GM19395 (cell line): Measurements from ENCODE around the gene TREML1.
"Not testable (repeated sequence)": the region's sequence is repeated elsewhere in the genome, so short reads cannot be mapped to it uniquely, and the experiment has no call there.

Experiments used
- ATAC-seq: cut with Tn5 transposase; IDR thresholded peaks from one replicate; pipeline ENCODE4 v1.9.1; 2021; ENCODE audit warnings: mild to moderate bottlenecking, moderate library complexity; ENCODE audit not compliant: unreplicated experiment

The TREML1 gene

GRCh38 chr6:41153451-41153850 is 696 bp downstream of the TREML1 start:
- ATAC-seq, result no peak

DNA sequence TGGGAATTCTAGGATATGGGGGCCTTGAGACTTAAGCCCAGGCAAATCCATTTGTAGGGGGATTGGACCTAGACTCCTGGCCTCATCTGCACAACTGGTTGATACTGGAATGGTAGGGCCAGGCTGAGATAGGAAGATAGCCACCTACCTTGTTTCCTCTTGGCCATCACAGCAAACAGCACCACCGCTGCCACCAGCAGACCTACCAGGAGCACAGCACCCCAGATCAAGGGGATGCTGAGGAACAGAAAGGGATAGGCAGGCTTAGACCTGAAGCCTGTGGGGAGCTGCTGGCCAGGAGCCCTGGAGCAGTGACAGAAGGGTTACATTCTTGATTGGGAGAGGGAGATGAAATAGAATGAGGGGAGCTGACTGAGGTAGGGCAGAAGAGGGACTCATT is 3.5 kb downstream of the TREML1 start:
- no peak for ATAC-seq

DNA sequence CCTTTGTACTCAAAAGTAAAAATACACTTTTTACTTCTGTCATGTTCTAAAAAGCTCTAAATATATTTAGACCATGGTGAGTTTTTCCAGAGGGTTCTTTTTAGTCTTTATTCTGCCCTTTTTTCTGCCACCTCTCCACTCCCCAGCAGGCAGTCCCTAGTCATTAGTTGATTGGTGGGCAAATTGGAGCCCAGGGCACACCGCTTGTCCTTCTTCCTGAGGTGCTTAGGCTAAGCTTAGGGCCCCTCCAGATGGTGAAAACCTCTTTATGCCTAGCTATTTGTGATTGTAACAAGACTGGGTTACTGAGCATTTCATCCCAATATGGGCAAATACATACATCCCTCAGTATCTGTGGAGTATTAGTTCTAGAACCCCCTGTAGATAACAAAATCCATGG is 6.2 kb downstream of the TREML1 start:
- ATAC-seq, result no peak

DNA sequence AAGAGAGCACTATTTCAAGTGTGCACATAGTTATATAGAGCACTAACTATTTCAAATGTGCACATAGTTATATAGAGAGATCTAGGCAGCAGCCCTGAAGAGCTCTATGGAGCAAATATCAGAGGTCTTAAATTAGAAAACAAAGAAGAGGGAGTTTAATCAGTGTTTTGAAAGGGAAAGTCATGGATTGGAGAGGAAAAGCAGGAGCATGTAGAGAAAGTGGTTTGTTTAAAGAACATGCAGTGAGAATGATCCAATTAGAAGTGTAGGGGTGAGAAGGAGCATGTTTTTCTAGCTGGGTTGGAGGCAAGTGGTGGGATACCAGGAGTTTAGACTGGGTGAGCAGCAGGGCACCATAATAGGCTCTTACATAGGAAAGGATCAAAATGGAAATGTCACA is 17.2 kb downstream of the TREML1 start:
- ATAC-seq, result no peak

GRCh38 chr6:41135062-41135832 is 18.9 kb downstream of the TREML1 start:
- no peak for ATAC-seq

GRCh38 chr6:41132254-41132653 is 21.9 kb downstream of the TREML1 start:
- ATAC-seq, result no peak

GRCh38 chr6:41125282-41125681 is 28.9 kb downstream of the TREML1 start:
- ATAC-seq, result no peak

DNA sequence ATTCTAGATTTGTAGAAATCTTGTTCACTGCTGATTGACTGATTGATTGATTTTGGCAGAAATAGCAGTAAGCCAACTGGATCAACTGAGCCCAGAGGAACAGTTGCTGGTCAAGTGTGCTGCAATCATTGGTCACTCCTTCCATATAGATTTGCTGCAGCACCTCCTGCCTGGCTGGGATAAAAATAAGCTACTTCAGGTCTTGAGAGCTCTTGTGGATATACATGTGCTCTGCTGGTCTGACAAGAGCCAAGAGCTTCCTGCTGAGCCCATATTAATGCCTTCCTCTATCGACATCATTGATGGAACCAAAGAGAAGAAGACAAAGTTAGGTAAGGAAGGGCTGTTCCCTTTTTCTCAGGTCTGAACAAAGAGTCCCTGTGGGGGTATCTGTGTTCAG is 31.2 kb downstream of the TREML1 start:
- ATAC-seq, result no peak

DNA sequence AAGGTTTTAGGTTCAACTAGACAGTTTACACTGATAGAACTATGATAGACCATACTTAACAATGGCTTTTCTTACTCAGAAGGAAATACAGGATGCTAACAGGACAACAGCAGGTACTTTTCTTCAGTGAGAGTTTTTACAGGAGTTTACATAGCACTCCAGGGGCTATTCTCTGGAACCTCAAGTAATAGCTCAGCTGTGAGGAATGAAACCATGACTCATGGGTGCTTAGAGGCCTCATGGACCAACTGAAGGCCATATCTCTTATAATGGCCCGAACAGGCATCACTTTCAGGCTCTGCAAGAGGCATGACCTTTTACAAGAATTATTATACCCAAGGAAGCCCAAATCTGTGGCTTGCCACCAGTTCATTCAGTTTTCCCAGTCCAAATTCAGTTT is 31.8 kb downstream of the TREML1 start:
- no peak for ATAC-seq

GRCh38 chr6:41120058-41120457 is 34.1 kb downstream of the TREML1 start:
- ATAC-seq, result no peak

GRCh38 chr6:41119508-41119907 is 34.6 kb downstream of the TREML1 start:
- ATAC-seq, result no peak

GRCh38 chr6:41115027-41115426 is 39.1 kb downstream of the TREML1 start:
- ATAC-seq, result not testable (repeated sequence)

DNA sequence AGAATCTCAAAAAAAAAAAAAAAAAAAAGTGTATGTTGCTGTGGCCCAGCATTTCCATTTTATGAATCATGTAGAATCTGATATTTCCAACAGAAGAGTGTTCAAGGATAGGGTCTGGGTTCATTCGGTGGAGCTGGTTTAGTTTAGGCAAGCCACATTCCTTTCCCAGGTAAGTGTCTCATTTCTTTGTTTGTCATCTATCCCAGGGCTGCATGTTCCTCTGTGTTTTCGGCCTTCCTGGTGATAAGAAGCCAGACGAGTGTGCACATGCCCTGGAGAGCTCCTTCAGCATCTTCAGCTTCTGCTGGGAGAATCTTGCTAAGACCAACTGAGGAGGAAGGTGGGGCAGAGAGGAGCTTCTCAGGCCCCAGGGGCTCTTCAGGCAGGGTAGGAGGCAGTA is 43.1 kb downstream of the TREML1 start:
- ATAC-seq, result no peak

- ATAC-seq, result no peak
Measured at GRCh38 chr6:41103847-41104246, 50.3 kb downstream of the TREML1 start.

- ATAC-seq, result no peak
Measured at GRCh38 chr6:41100871-41101287, 53.3 kb downstream of the TREML1 start.
